Left lung (tissue), 10 donors: ENCODE results near the gene PTGR3. TPM values are rescaled to one million over a fixed set of nuclear protein-coding genes. Genes with fewer than 3 reads are reported as not detected.

Experiments used
- ATAC-seq: fragments of 200-7000 bp; cut with Tn5 transposase; one replicate; pipeline ENCODE4 v1.9.1; 2020; ENCODE audit warnings: moderate library complexity
- DNase-seq, 4 donors: peaks; one replicate each; pipeline ENCODE4 v3.0.0-alpha.2; 2013 to 2020
- H3K27ac ChIP-seq, 2 donors: fragments of 200-600 bp; sonication (generic) in 1 of 2; one replicate each; pipeline versions ENCODE4 v1.5.0 to v1.8.0; 2020 to 2021
- H3K27me3 ChIP-seq, 2 donors: fragments of 200-600 bp; sonication (generic) in 1 of 2; one replicate each; pipeline versions ENCODE4 v1.5.0 to v1.8.0; 2020 to 2021
- H3K36me3 ChIP-seq, 2 donors: fragments of 200-600 bp; sonication (generic) in 1 of 2; one replicate each; pipeline versions ENCODE4 v1.5.0 to v1.8.0; 2020 to 2021
- H3K4me1 ChIP-seq, 2 donors: fragments of 200-600 bp; one replicate each; pipeline ENCODE4 v1.8.0; 2021
- H3K4me3 ChIP-seq, 2 donors: fragments of 200-600 bp; sonication (generic) in 1 of 2; one replicate each; pipeline versions ENCODE4 v1.5.0 to v1.8.0; 2020 to 2021; ENCODE audit warnings: mild to moderate bottlenecking in 1 of 2
- H3K9me3 ChIP-seq, 2 donors: fragments of 200-600 bp; sonication (generic) in 1 of 2; one replicate each; pipeline versions ENCODE4 v1.5.0 to v1.8.0; 2020 to 2021
- intact Hi-C, 2 donors: fragments of 100-400 bp; cut with DNase I; formaldehyde crosslinking; loops; one replicate each; pipeline versions ENCODE4 v1.11.2 to v1.14.2; 2022
- polyA plus RNA-seq, 6 donors: library from polyadenylated mRNA; unstranded; fragments of 120-200 nt; gene quantifications; one replicate each; pipeline ENCODE4 v1.2.1, GENCODE V29; 2013; ENCODE audit not compliant: insufficient read length in 6 of 6
- total RNA-seq, 2 donors: library from RNA; stranded (reverse); fragmentation: NEBNext Ultra II Directional; extraction: Animal tissue kit (Norgen Biotek cat#: 25700); gene quantifications; one replicate each; pipeline ENCODE4 v1.2.1, GENCODE V29; 2021
- TF ChIP-seq, protein P1 (sequence below), 2 donors: fragments of 200-600 bp; sonication (generic) in 1 of 2; IDR thresholded peaks; one replicate each; pipeline versions ENCODE4 v1.5.0 to v1.8.0; 2021; ENCODE audit warnings: antibody characterized with exemption in 2 of 2
- donor health status: DM: no; HTN: yes; CAD: no.
- donor health status: DM: no; HTN: no; CAD: no.

PTGR3 gene
- total and polyA plus RNA-seq, 8 donors, result 25.7 to 55.0 (median 46.4) TPM

DNA sequence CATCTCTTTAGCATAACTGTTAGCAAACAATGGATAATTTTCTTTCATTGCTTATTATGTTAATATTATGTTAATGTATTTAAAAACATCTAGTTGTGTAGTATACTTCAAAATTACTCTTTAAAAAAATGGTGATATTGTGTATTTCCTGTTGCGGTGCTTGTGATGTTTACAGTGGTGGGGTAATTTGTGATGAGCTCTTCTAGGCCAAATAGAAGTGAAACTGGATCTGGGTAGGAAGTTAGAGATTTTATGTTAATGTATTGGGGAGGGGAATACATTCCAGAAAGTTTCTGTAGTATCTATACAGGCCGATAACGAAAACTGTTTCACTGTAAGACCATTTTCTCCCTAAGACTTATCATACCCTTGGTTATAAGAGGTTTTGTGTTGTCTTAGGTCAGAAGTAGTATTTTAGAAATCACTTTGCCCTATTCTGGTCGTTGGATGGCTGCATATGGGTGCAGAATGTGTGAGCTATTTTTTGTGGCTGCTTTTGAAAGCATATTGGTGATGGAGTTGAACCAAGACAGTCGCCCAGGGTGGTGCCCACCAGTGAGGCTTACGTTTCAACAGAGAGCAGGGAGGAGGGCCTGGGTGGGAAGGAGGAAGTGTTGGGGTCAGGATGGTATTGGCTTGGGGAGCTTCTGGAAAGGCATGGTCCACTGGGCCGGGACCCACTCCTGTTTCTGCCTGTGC is 7.4 kb upstream of the PTGR3 start:
- no peaks in the 10 kb centered on the region for H3K27me3 ChIP-seq
- ATAC-seq (no peak), DNase-seq (no peak)
- peak overlapping the region in 1 of 2 donors; percentile 21 for H3K27ac ChIP-seq
- no peaks in the 10 kb centered on the region for H3K36me3 ChIP-seq
- no peaks in the 10 kb centered on the region for H3K9me3 ChIP-seq
- TF ChIP-seq, protein P1, sequence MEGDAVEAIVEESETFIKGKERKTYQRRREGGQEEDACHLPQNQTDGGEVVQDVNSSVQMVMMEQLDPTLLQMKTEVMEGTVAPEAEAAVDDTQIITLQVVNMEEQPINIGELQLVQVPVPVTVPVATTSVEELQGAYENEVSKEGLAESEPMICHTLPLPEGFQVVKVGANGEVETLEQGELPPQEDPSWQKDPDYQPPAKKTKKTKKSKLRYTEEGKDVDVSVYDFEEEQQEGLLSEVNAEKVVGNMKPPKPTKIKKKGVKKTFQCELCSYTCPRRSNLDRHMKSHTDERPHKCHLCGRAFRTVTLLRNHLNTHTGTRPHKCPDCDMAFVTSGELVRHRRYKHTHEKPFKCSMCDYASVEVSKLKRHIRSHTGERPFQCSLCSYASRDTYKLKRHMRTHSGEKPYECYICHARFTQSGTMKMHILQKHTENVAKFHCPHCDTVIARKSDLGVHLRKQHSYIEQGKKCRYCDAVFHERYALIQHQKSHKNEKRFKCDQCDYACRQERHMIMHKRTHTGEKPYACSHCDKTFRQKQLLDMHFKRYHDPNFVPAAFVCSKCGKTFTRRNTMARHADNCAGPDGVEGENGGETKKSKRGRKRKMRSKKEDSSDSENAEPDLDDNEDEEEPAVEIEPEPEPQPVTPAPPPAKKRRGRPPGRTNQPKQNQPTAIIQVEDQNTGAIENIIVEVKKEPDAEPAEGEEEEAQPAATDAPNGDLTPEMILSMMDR (IDR thresholded peaks at IDR 0.05), result no peak
- no peak overlapping the region for H3K4me3 ChIP-seq
- peaks cover 0 to 50% of the 10 kb centered on the region in 2 donors for H3K4me1 ChIP-seq
- intact Hi-C loops, result no loop called here

DNA sequence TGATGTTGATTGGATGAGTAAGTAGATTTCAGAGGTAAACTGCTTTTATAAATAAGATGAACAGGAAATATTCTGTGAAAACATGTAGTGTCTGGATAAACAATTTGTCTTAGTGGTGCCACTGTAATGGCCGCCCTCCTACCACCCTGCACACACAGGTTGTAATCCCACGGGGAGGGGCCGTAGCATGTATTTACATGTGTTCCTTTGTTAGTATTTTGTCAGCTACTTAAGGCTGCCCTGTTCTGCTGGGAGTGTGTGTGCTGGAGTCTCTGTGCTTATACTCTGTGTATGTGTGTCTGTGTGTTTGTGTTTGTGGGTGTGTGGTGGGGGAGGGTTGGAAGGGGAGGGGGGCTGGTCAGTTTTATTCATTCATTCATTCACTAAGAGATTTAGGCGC is 6.7 kb upstream of the PTGR3 start:
- TF ChIP-seq, protein P1 (IDR thresholded peaks at IDR 0.05), result no peak
- intact Hi-C loops, result no loop called here
- Histone ChIP-seq H3K9me3 (no peaks in the 10 kb centered on the region), H3K4me1 (peaks cover 0 to 49% of the 10 kb centered on the region in 2 donors), H3K27ac (no peak overlapping the region), H3K27me3 (no peaks in the 10 kb centered on the region), H3K4me3 (no peak overlapping the region), H3K36me3 (no peaks in the 10 kb centered on the region)
- DNase-seq (no peak), ATAC-seq (no peak)

- Histone ChIP-seq H3K36me3 (no peaks in the 10 kb centered on the region), H3K27ac (no peak overlapping the region), H3K4me3 (no peak overlapping the region), H3K9me3 (no peaks in the 10 kb centered on the region), H3K27me3 (no peaks in the 10 kb centered on the region), H3K4me1 (peaks cover 0 to 50% of the 10 kb centered on the region in 2 donors)
- TF ChIP-seq, protein P1 (IDR thresholded peaks at IDR 0.05), result no peak
- ATAC-seq, result no peak
- DNase-seq, result no peak
- intact Hi-C loops, result no loop called here
Measured at GRCh38 chr18:75214766-75215510, 6.0 kb upstream of the PTGR3 start.

DNA sequence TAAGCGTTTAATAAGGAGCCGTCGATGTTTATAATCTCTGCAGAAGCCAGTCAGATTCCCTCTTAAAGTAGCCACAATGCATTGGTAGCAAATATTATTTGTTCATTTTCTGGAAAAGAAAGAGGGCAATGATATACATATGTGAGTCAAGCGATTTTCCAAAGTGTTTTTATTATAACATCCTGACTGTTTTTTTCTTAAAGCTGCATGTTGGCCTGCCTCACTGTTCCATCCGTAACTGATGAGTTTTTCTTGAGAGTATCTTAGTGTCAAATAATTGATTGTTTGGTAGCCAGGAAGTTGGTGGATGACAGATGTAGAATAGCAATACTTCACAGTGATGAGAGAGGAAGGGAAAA is 5.4 kb upstream of the PTGR3 start:
- Histone ChIP-seq H3K4me1 (peaks cover 0 to 53% of the 10 kb centered on the region in 2 donors), H3K27me3 (no peaks in the 10 kb centered on the region), H3K36me3 (no peaks in the 10 kb centered on the region), H3K4me3 (no peak overlapping the region), H3K27ac (no peak overlapping the region), H3K9me3 (no peaks in the 10 kb centered on the region)
- ATAC-seq (no peak), DNase-seq (no peak)
- TF ChIP-seq, protein P1 (IDR thresholded peaks at IDR 0.05), result no peak
- intact Hi-C loops, result no loop called here

- Histone ChIP-seq H3K4me1 (peaks cover 0 to 53% of the 10 kb centered on the region in 2 donors), H3K27ac (no peak overlapping the region)
Measured at GRCh38 chr18:75213611-75214331, 4.8 kb upstream of the PTGR3 start.

More at GRCh38 chr18:75213611-75214331, 4.8 kb upstream of the PTGR3 start:
- Histone ChIP-seq H3K36me3 (no peaks in the 10 kb centered on the region), H3K27me3 (no peaks in the 10 kb centered on the region), H3K4me3 (no peak overlapping the region), H3K9me3 (no peaks in the 10 kb centered on the region)
- DNase-seq (no peak), ATAC-seq (no peak)
- TF ChIP-seq, protein P1 (IDR thresholded peaks at IDR 0.05), result no peak
- intact Hi-C loops, result no loop called here
